Esophagus muscularis mucosa (tissue), 4 donors: Measurements from ENCODE around the gene PRSS53. TPM values are rescaled to one million over a fixed set of nuclear protein-coding genes. Genes with fewer than 3 reads are reported as not detected.

Experiments
- DNase-seq: peaks from one replicate; pipeline ENCODE4 v3.0.0-alpha.2; 2017; ENCODE audit errors: extremely low spot score
- H3K27ac ChIP-seq, 4 donors: fragments of 200-600 bp; sonication (generic); replicated peaks in 1 of 4; 1 replicate in 3 of 4; 2 replicates in 1 of 4; pipeline ENCODE4 v1.5.1; 2016 to 2019; ENCODE audit warnings: mild to moderate bottlenecking in 1 of 4
- H3K27me3 ChIP-seq, 4 donors: fragments of 200-600 bp; sonication (generic); one replicate each; pipeline versions ENCODE4 v1.5.1 to v1.6.0; 2016 to 2019
- H3K36me3 ChIP-seq, 4 donors: fragments of 200-600 bp; sonication (generic); one replicate each; pipeline ENCODE4 v1.5.1; 2016 to 2019
- H3K4me1 ChIP-seq, 4 donors: fragments of 200-600 bp; sonication (generic); one replicate each; pipeline ENCODE4 v1.5.1; 2016 to 2019
- H3K4me3 ChIP-seq, 4 donors: fragments of 200-600 bp; sonication (generic); 1 replicate in 2 of 4; 2 replicates in 2 of 4; pipeline ENCODE4 v1.5.1; 2016 to 2019; ENCODE audit warnings: mild to moderate bottlenecking in 4 of 4, moderate library complexity in 1 of 4
- H3K9me3 ChIP-seq, 4 donors: fragments of 200-600 bp; sonication (generic); 1 replicate in 3 of 4; 2 replicates in 1 of 4; pipeline ENCODE4 v1.5.1; 2016 to 2019
- CTCF ChIP-seq, 3 experiments: fragments of 200-600 bp in 2 of 3; fragments of 450-650 bp in 1 of 3; sonication (generic) in 2 of 3; IDR thresholded peaks; one replicate each; pipeline ENCODE4 v1.5.1; 2017 to 2019; ENCODE audit warnings: antibody characterized with exemption in 3 of 3, mild to moderate bottlenecking in 2 of 3, moderate library complexity in 1 of 3
- EP300 ChIP-seq: sonication (generic); formaldehyde crosslinking; IDR thresholded peaks from one replicate; pipeline ENCODE4 v1.6.1; 2017; ENCODE audit warnings: antibody characterized with exemption
- POLR2A ChIP-seq: fragments of 450-650 bp; IDR thresholded peaks from one replicate; pipeline ENCODE4 v1.6.1; 2017; ENCODE audit warnings: antibody characterized with exemption, moderate library complexity, mild to moderate bottlenecking, low read depth
- POLR2AphosphoS5 ChIP-seq, 2 donors: sonication (generic); formaldehyde crosslinking; IDR thresholded peaks; one replicate each; pipeline ENCODE4 v1.6.1; 2017; ENCODE audit warnings: antibody characterized with exemption in 2 of 2
- WGBS: methylation state at CpG from one replicate; pipeline ENCODE4 v1.1.5; 2018; 5-methylcytosine and 5-hydroxymethylcytosine counted together
- intact Hi-C: fragments of 100-400 bp; cut with DNase I; formaldehyde crosslinking; loops from one replicate; pipeline ENCODE4 v1.15.1; 2023
- total RNA-seq, 4 donors: library from RNA; depleted of rRNA; stranded (reverse); fragments of >200 nt; gene quantifications; one replicate each; pipeline versions ENCODE4 v1.1.0 to v1.2.1, GENCODE V29; 2016

PRSS53 gene
- total RNA-seq, 4 donors from 2014 or later, result 0.83 to 2.3 (median 1.2) TPM

GRCh38 chr16:31129568-31130335, 41.0 kb upstream of the PRSS53 start:
- no peak overlapping the region for H3K4me3 ChIP-seq
- peaks cover 0 to 4% (median 0%) of the 10 kb centered on the region in 4 donors for H3K27me3 ChIP-seq
- peaks cover 4 to 26% (median 17%) of the 10 kb centered on the region in 4 donors for H3K4me1 ChIP-seq
- TF ChIP-seq EP300 (no peak), POLR2AphosphoS5 (IDR thresholded peaks at IDR 0.05) (peak in 1 of 2 donors; percentile 7), CTCF (IDR thresholded peaks at IDR 0.05) (no peak), POLR2A (no peak)
- WGBS, result 50% methylated on average over 15 of the region's 29 CpGs
- peaks cover 48 to 84% (median 77%) of the 10 kb centered on the region in 4 donors for H3K36me3 ChIP-seq
- no peak for DNase-seq
- intact Hi-C loops, result no loop called here
- H3K9me3 ChIP-seq, result no peaks in the 10 kb centered on the region
- peak overlapping the region in 3 of 4 donors; percentile 47 to 71 (median 63) for H3K27ac ChIP-seq

- intact Hi-C loops, result no loop called here
- Histone ChIP-seq H3K9me3 (no peaks in the 10 kb centered on the region), H3K36me3 (peaks cover 53 to 90% (median 84%) of the 10 kb centered on the region in 4 donors), H3K4me1 (peaks cover 0 to 22% (median 13%) of the 10 kb centered on the region in 4 donors), H3K27ac (peak overlapping the region; percentile 32 to 71 (median 55)), H3K4me3 (no peak overlapping the region), H3K27me3 (no peaks in the 10 kb centered on the region)
- WGBS, result 78% methylated on average over 5 of the region's 14 CpGs
- no peak for TF ChIP-seq EP300
- TF ChIP-seq CTCF (IDR thresholded peaks at IDR 0.05), result no peak
- TF ChIP-seq POLR2A, result no peak
- TF ChIP-seq POLR2AphosphoS5 (IDR thresholded peaks at IDR 0.05), result no peak
- no peak for DNase-seq
These were observed 40.2 kb upstream of the PRSS53 start for GRCh38 chr16:31128711-31129567.

- Histone ChIP-seq H3K27me3 (no peaks in the 10 kb centered on the region), H3K36me3 (peaks cover 57 to 97% (median 92%) of the 10 kb centered on the region in 4 donors), H3K4me3 (no peak overlapping the region), H3K27ac (no peak overlapping the region), H3K9me3 (no peaks in the 10 kb centered on the region), H3K4me1 (peaks cover 0 to 22% (median 11%) of the 10 kb centered on the region in 4 donors)
- TF ChIP-seq POLR2A (no peak), CTCF (IDR thresholded peaks at IDR 0.05) (no peak), EP300 (no peak), POLR2AphosphoS5 (IDR thresholded peaks at IDR 0.05) (no peak)
- DNase-seq, result no peak
- intact Hi-C loops, result no loop called here
- WGBS, result 87% methylated on average over 13 of the region's 13 CpGs
These were observed 38.4 kb upstream of the PRSS53 start for GRCh38 chr16:31127182-31127581.

GRCh38 chr16:31125844-31126243, 37.1 kb upstream of the PRSS53 start:
- WGBS, result 97% methylated on average over 3 of the region's 3 CpGs
- Histone ChIP-seq H3K27ac (no peak overlapping the region), H3K36me3 (peaks cover 58 to 97% (median 92%) of the 10 kb centered on the region in 4 donors), H3K27me3 (no peaks in the 10 kb centered on the region), H3K4me1 (peaks cover 0 to 22% (median 11%) of the 10 kb centered on the region in 4 donors), H3K4me3 (no peak overlapping the region), H3K9me3 (no peaks in the 10 kb centered on the region)
- intact Hi-C loops, result no loop called here
- TF ChIP-seq POLR2A (no peak), CTCF (IDR thresholded peaks at IDR 0.05) (no peak), EP300 (no peak)
- DNase-seq, result no peak
